SK-N-MC (cell line): ENCODE data around the gene SWAP70.

Source experiments
- EZH2 ChIP-seq: fragments of 200-600 bp; sonication (generic); IDR thresholded peaks from one replicate; pipeline ENCODE4 v1.6.1; 2017; ENCODE audit warnings: antibody characterized with exemption
- FOXP2 ChIP-seq: optimal IDR thresholded peaks from 2 replicates; pipeline ENCODE3; 2011; ENCODE audit warnings: mild to moderate bottlenecking, moderate library complexity; ENCODE audit not compliant: insufficient read depth; ENCODE audit errors: extremely low read length, control extremely low read depth
- POLR2AphosphoS5 ChIP-seq: IDR thresholded peaks from 2 replicates; pipeline ENCODE4 v1.6.1; 2012; ENCODE audit warnings: mild to moderate bottlenecking, low read depth, low read length, borderline replicate concordance

DNA sequence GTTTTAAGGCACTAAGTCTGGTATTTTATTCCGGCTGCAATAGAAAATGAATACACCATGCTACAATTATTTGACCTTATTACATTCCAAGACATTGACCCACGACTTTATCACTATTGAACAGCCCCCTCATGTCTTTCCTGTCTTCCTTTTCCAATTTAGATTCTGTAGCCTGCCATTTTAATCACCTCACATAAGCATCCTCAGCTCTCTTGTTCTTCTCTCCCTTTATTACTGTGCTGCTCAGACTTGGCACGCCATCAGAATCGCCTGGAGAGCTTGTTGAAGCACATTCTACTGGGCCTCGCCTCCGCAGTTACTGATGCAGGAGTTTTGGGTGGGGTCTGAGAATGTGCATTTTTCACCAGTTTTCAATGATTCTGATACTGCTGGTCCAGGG lies 38.7 kb upstream of the SWAP70 start:
- TF ChIP-seq EZH2 (no peak), POLR2AphosphoS5 (no peak), FOXP2 (no peak)
